GM23248 (cell line): Measurements from ENCODE around the gene TRAF2.

Experiments
- EZH2 ChIP-seq: fragments of 200-600 bp; sonication (generic); IDR thresholded peaks from 2 replicates; pipeline ENCODE4 v1.6.1; 2018; ENCODE audit warnings: antibody characterized with exemption, mild to moderate bottlenecking; ENCODE audit not compliant: insufficient read depth, poor library complexity, severe bottlenecking
- EZH2phosphoT487 ChIP-seq: fragments of 200-600 bp; sonication (generic); IDR thresholded peaks from 2 replicates; pipeline ENCODE4 v1.6.1; 2018; ENCODE audit warnings: antibody characterized with exemption, moderate library complexity, mild to moderate bottlenecking, low read depth; ENCODE audit not compliant: insufficient read depth

DNA sequence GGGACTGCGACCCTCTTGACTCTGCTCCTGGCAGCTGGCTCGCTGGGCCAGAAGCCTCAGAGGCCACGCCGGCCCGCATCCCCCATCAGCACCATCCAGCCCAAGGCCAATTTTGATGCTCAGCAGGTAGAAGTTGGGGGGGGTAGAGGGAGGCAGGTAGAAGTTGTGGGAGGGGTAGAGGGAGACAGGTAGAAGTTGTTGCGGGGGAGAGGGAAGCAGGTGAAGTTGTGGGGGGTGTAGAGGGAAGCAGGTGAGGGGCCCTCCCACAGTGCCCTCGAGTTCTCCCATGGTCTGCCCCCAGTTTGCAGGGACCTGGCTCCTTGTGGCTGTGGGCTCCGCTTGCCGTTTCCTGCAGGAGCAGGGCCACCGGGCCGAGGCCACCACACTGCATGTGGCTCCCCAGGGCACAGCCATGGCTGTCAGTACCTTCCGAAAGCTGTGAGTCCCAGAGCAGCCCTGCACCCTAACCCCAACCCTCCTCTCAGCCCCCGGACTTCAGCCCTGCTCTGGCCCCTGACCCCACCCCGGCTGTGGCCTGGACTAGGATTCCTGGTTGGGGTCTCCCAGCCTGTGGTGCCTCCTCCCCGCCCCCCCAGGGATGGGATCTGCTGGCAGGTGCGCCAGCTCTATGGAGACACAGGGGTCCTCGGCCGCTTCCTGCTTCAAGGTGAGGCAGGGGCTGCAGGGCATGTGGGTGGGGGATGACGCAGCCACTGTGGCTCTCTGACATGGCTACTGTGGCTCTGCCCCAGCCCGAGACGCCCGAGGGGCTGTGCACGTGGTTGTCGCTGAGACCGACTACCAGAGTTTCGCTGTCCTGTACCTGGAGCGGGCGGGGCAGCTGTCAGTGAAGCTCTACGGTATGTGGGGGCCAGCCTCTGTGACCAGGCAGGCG lies 59.3 kb downstream of the TRAF2 start:
- TF ChIP-seq EZH2 (no peak), EZH2phosphoT487 (no peak)
